ENCODE data around the gene TXNDC17. TPM values are rescaled to one million over a fixed set of nuclear protein-coding genes. Genes with fewer than 3 reads are reported as not detected.

TXNDC17 gene
- total RNA-seq, 1 experiment from 2014 or later = 151 TPM

- Mint-ChIP-seq H3K9me3 (no peaks in the 10 kb centered on the region), H3K27ac (no peak overlapping the region), H3K4me3 (no peak overlapping the region), H3K27me3 (ENCODE audit: low read depth) (no peaks in the 10 kb centered on the region; the same call in 1 of the 2 replicates), H3K4me1 (no peaks in the 10 kb centered on the region), H3K36me3 (no peaks in the 10 kb centered on the region)
- TF ChIP-seq ZNF138 (CRISPR knock-in tag; conservative IDR thresholded peaks at IDR 0.05) = no peak
- no peak for TF ChIP-seq ATF1 (CRISPR knock-in tag; IDR thresholded peaks at IDR 0.05)
- TF ChIP-seq FOXJ3 (CRISPR knock-in tag; IDR thresholded peaks at IDR 0.05; ENCODE audit: borderline replicate concordance) = no peak
- no peak for TF ChIP-seq ZNF317 (CRISPR knock-in tag; IDR thresholded peaks at IDR 0.05; ENCODE audit: borderline replicate concordance, low read depth)
- TF ChIP-seq, protein P1, sequence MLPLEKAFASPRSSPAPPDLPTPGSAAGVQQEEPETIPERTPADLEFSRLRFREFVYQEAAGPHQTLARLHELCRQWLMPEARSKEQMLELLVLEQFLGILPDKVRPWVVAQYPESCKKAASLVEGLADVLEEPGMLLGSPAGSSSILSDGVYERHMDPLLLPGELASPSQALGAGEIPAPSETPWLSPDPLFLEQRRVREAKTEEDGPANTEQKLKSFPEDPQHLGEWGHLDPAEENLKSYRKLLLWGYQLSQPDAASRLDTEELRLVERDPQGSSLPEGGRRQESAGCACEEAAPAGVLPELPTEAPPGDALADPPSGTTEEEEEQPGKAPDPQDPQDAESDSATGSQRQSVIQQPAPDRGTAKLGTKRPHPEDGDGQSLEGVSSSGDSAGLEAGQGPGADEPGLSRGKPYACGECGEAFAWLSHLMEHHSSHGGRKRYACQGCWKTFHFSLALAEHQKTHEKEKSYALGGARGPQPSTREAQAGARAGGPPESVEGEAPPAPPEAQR (CRISPR knock-in tag; IDR thresholded peaks at IDR 0.05) = no peak
- no peak for TF ChIP-seq PRRX2 (CRISPR knock-in tag; IDR thresholded peaks at IDR 0.05)
- TF ChIP-seq, protein P2, sequence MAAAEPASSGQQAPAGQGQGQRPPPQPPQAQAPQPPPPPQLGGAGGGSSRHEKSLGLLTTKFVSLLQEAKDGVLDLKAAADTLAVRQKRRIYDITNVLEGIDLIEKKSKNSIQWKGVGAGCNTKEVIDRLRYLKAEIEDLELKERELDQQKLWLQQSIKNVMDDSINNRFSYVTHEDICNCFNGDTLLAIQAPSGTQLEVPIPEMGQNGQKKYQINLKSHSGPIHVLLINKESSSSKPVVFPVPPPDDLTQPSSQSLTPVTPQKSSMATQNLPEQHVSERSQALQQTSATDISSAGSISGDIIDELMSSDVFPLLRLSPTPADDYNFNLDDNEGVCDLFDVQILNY (CRISPR knock-in tag; IDR thresholded peaks at IDR 0.05) = no peak
- ChIA-PET POLR2A (no interaction called here), CTCF (interaction anchor here (0.7 to 1.4 kb wide), 3 partner anchors 16 to 19 kb away, joined by 3 to 6 read pairs (median 4); no protein-coding TSS in a partner anchor)
- ATAC-seq (no peak), DNase-seq (ENCODE audit: low spot score) (no peak)
Measured at GRCh38 chr17:6682339-6682738, 41.5 kb downstream of the TXNDC17 start.

DNA sequence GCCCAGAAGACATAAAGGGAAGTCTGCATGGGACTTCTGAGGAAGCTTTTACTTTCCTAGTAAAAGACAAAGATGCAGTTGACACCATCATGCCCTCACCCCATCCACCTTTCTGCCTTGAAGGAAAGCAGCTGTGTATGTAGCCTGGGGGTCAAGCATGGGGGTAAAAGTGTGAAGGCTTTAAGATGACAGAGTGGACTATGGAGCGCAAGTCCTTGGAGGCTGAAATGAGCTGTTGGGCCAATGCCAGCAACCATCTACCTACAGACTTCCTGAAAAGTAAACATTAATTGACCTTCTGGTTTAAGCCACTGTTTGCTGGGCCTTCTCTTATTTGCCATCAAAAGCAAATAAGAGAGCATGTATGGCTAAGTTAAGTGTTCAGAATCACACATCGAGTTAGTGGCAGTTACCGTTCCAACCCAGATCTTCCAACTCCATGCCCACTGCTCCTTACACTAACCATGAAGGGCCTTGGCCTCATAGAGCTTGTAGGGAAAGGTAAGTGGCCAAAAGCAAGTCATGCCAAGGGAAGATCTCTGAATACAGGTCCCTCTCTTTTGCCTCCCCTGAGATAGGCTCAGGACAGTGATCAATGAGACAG is 42.3 kb downstream of the TXNDC17 start:
- ATAC-seq (no peak), DNase-seq (ENCODE audit: low spot score) (no peak)
- no peak overlapping the region for H3K27ac Mint-ChIP-seq
- no peak overlapping the region for H3K4me3 Mint-ChIP-seq
- no peaks in the 10 kb centered on the region for H3K4me1 Mint-ChIP-seq
- CTCF ChIA-PET = interaction anchor here (0.7 to 1.4 kb wide), 3 partner anchors 17 to 19 kb away, joined by 3 to 6 read pairs (median 4); no protein-coding TSS in a partner anchor
- TF ChIP-seq ESRRA (CRISPR knock-in tag; IDR thresholded peaks at IDR 0.05; ENCODE audit: borderline replicate concordance) (no peak), KAT7 (CRISPR knock-in tag; IDR thresholded peaks at IDR 0.05; ENCODE audit: borderline replicate concordance) (no peak), JUN (CRISPR knock-in tag; IDR thresholded peaks at IDR 0.05) (no peak), ZNF232 (CRISPR knock-in tag; IDR thresholded peaks at IDR 0.05) (no peak), NFE2L1 (CRISPR knock-in tag; IDR thresholded peaks at IDR 0.05) (no peak), GABPB1 (CRISPR knock-in tag; IDR thresholded peaks at IDR 0.05) (0 out of 2 replicates have a peak, but pooled peaks have one; percentile 30)
- H3K36me3 Mint-ChIP-seq = no peaks in the 10 kb centered on the region
- POLR2A ChIA-PET = no interaction called here
- no peaks in the 10 kb centered on the region for H3K9me3 Mint-ChIP-seq
- no peaks in the 10 kb centered on the region; the same call in 1 of the 2 replicates for H3K27me3 Mint-ChIP-seq (ENCODE audit: low read depth)

DNA sequence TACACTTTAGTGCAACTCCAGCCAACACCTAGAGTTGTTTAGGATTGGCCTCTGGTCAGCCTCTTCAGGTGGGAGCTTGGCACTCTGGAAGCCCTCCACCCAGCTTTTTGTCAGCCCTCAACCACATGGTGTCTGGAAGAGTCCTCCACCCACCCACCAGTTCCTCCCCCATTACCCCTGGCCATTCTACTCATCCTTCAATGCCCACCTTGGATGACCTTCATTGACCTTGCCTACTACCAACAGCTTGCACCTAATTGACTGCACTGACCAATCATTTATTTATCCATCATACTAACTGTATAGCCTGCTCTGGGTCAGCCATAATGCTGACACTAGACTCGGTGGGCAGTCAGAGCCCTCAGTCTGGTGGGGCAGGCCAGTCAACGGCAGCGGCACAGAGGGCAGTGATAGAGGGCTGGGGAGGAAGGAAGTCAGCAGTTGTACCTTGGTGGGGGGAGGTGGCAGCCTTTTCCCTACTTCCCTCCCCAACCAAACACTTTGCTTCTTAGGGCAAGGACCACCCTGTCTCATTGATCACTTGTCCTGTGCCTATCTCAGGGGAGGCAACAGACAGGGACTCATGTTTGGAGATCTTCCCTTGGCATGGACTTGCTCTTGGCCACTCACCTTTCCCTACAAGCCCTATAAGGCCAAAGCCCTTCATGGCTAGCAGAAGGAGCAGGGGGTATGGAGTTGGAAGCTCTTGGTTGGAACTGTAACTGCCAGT is 43.0 kb downstream of the TXNDC17 start:
- H3K9me3 Mint-ChIP-seq = no peaks in the 10 kb centered on the region
- no peak for ATAC-seq
- no peak overlapping the region for H3K27ac Mint-ChIP-seq
- no peaks in the 10 kb centered on the region for H3K4me1 Mint-ChIP-seq
- DNase-seq (ENCODE audit: low spot score) = no peak
- no peak overlapping the region for H3K4me3 Mint-ChIP-seq
- TF ChIP-seq, protein P3, sequence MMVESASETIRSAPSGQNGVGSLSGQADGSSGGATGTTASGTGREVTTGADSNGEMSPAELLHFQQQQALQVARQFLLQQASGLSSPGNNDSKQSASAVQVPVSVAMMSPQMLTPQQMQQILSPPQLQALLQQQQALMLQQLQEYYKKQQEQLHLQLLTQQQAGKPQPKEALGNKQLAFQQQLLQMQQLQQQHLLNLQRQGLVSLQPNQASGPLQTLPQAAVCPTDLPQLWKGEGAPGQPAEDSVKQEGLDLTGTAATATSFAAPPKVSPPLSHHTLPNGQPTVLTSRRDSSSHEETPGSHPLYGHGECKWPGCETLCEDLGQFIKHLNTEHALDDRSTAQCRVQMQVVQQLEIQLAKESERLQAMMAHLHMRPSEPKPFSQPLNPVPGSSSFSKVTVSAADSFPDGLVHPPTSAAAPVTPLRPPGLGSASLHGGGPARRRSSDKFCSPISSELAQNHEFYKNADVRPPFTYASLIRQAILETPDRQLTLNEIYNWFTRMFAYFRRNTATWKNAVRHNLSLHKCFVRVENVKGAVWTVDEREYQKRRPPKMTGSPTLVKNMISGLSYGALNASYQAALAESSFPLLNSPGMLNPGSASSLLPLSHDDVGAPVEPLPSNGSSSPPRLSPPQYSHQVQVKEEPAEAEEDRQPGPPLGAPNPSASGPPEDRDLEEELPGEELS (CRISPR knock-in tag; IDR thresholded peaks at IDR 0.05) = no peak
- TF ChIP-seq ZNF512 (CRISPR knock-in tag; IDR thresholded peaks at IDR 0.05; ENCODE audit: borderline replicate concordance) (no peak), ZNF423 (CRISPR knock-in tag; IDR thresholded peaks at IDR 0.05) (no peak), PRRX2 (CRISPR knock-in tag; IDR thresholded peaks at IDR 0.05) (no peak), TCF7 (CRISPR knock-in tag; IDR thresholded peaks at IDR 0.05; ENCODE audit: low read depth) (no peak)
- TF ChIP-seq, protein P1 (CRISPR knock-in tag; IDR thresholded peaks at IDR 0.05) = no peak
- TF ChIP-seq, protein P4, sequence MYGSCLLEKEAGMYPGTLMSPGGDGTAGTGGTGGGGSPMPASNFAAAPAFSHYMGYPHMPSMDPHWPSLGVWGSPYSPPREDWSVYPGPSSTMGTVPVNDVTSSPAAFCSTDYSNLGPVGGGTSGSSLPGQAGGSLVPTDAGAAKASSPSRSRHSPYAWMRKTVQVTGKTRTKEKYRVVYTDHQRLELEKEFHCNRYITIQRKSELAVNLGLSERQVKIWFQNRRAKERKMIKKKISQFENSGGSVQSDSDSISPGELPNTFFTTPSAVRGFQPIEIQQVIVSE (CRISPR knock-in tag; IDR thresholded peaks at IDR 0.05; ENCODE audit: borderline replicate concordance) = no peak
- H3K36me3 Mint-ChIP-seq = no peaks in the 10 kb centered on the region
- H3K27me3 Mint-ChIP-seq (ENCODE audit: low read depth) = no peaks in the 10 kb centered on the region; the same call in 1 of the 2 replicates
- CTCF ChIA-PET = interaction anchor here (1.4 to 1.6 kb wide), 3 partner anchors 18 to 29 kb away, joined by 4 to 7 read pairs (median 6); partner anchors contain the start of gene SLC13A5
- POLR2A ChIA-PET = no interaction called here
